Ectodermal cell (in vitro differentiated cells): ENCODE data around the gene ARHGDIG.
"Not testable (repeated sequence)": the region's sequence is repeated elsewhere in the genome, so short reads cannot be mapped to it uniquely, and the experiment has no call there.

Source experiments
- H3K27ac ChIP-seq: 2 replicates; pipeline ENCODE4 v1.7.0; 2013; ENCODE audit warnings: mild to moderate bottlenecking, low read depth, low read length; ENCODE audit not compliant: insufficient read depth, poor library complexity, severe bottlenecking
- H3K27me3 ChIP-seq: 2 replicates; pipeline ENCODE4 v1.7.0; 2013; ENCODE audit warnings: mild to moderate bottlenecking, low read length; ENCODE audit not compliant: insufficient read depth, control insufficient read depth, poor library complexity, severe bottlenecking
- H3K36me3 ChIP-seq: one replicate; pipeline ENCODE4 v1.7.0; 2013; ENCODE audit warnings: low read length; ENCODE audit not compliant: control insufficient read depth, insufficient read depth
- H3K4me1 ChIP-seq: one replicate; pipeline ENCODE4 v1.7.0; 2013; ENCODE audit warnings: low read length; ENCODE audit not compliant: control insufficient read depth, insufficient read depth
- H3K4me3 ChIP-seq: 2 replicates; pipeline ENCODE4 v1.7.0; 2013; ENCODE audit warnings: low read depth, low read length, control low read depth; ENCODE audit not compliant: insufficient read depth
- H3K9me3 ChIP-seq: 2 replicates; pipeline ENCODE4 v1.7.0; 2013; ENCODE audit warnings: mild to moderate bottlenecking, low read length, moderate library complexity; ENCODE audit not compliant: control insufficient read depth
- WGBS, 2 experiments: methylation state at CpG; one replicate each; pipeline ENCODE4 v1.1.7; 2013; ENCODE audit warnings: missing lambda C conversion rate in 2 of 2; 5-methylcytosine and 5-hydroxymethylcytosine counted together

The ARHGDIG gene

DNA sequence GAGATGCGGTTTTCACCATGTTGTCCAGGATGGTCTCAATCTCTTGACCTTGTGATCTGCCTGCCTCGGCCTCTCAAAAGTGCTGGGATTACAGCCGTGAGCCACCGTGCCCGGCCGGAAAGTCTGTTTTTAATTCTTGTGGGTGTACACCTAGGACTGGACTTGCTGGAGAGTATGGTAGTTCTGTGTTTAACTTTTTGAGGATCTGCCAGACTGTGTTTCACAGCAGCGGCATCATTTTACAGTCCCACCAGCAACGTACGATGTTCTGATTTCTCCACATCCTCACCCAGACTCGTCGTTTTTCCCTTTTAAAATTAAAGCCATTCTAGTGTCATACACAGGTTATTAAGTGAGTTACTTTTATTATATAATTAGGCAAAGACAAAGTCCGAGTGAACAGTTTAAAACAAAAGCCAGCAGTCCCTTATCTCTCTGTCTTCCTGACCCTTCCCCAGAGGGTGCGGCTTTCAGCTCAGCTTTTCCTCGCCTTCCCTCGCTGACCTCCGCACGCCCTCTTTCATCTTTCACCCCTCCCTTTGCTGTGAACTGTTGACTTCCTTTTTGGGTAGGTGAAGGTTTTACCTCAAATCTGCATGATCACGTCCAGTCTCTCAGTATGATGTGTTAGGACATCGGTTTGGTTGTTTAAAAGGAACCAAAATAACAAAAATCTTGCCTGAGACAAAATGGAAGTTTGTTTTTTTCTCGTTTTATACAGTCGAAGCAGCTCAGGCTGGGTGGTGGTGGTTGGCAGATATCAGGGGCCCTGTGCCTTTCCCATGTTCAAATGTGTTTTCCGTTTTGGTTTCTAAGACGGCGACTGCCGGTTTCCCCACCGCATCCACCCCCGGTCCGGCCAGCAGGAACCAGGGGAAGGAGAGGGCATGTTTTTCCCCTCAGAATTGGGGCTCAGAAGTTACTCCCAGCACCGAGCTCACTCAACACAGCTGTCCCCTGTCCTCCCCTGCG is 27.7 kb upstream of the ARHGDIG start:
- 94 to 96% methylated on average over 28 to 30 of the region's 30 CpGs for WGBS, 2 experiments
- H3K36me3 ChIP-seq: peaks cover 2% of the 10 kb centered on the region
- no peak overlapping the region for H3K27ac ChIP-seq

DNA sequence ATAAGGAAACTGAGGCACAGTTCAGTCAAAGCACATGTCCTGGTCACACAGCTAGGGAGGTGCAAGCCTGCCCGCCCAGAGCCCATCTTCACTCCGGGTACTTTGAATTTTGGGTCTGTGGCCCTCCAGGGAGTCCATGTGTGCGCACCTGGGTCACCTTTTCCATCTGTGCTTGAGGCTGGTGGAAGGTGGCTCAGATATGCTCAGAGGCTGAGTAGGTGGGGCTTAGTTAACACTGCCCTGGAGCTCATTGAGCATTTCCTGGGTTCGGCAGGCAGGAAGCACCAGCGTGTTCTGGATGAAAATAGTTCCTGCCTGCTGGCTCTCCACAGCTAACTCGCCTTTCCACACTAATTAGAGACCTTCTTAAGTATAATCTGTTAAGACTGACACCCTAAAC is 26.6 kb upstream of the ARHGDIG start:
- WGBS, 2 experiments: 92 to 95% methylated on average over 6 of the region's 6 CpGs

More for the DNA sequence above, 27.7 kb upstream of the ARHGDIG start:
- Histone ChIP-seq H3K4me3 (no peak overlapping the region), H3K4me1 (no peaks in the 10 kb centered on the region), H3K9me3 (no peaks in the 10 kb centered on the region), H3K27me3 (no peaks in the 10 kb centered on the region)

DNA sequence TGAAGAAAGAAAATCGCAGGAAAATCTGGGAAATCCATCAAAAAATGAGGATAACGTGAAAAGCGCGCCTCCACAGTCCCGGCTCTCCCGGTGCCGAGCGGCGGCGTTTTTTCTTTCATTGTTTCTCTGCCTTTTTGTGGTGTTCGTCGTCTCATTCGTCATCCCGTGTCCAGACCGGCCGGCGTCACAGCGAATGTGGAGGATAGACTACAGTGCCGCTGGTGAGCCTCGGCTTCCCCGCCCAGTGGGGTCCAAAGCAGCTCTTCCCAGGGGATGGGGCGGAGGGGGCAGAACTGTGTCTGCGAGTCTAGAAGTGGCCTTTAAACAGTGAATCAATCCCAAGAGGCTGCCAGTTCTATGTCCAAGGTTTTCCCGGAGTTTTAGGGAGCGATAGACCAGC is 25.9 kb upstream of the ARHGDIG start:
- no peak overlapping the region for H3K27ac ChIP-seq
- no peaks in the 10 kb centered on the region for H3K9me3 ChIP-seq
- no peaks in the 10 kb centered on the region for H3K27me3 ChIP-seq
- H3K36me3 ChIP-seq: peaks cover 2% of the 10 kb centered on the region
- no peaks in the 10 kb centered on the region for H3K4me1 ChIP-seq
- 94 to 95% methylated on average over 25 of the region's 25 CpGs for WGBS, 2 experiments
- no peak overlapping the region for H3K4me3 ChIP-seq

More for the DNA sequence above, 26.6 kb upstream of the ARHGDIG start:
- Histone ChIP-seq H3K4me1 (no peaks in the 10 kb centered on the region), H3K36me3 (peaks cover 2% of the 10 kb centered on the region), H3K4me3 (no peak overlapping the region), H3K27me3 (no peaks in the 10 kb centered on the region), H3K27ac (no peak overlapping the region), H3K9me3 (no peaks in the 10 kb centered on the region)

DNA sequence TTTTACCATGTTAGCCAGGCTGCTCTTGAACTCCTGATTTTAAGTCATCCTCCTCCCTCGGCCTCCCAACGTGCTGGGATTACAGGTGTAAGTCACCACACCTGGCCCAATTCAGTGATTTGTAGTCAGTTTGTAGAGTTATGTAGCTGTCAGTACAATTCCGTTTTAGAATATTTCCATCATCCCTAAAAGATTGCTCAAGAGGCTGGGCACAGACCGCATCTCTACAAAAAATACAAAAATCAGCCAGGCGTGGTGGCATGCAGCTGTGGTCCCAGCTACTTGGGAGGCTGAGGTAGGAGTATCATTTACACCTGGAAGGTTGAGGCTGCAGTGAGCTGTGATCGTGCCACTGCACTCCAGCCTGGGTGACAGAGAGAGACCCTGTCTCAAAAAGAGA is 25.2 kb upstream of the ARHGDIG start:
- Histone ChIP-seq H3K4me1 (no peaks in the 10 kb centered on the region), H3K36me3 (peaks cover 2% of the 10 kb centered on the region), H3K9me3 (no peaks in the 10 kb centered on the region), H3K27ac (no peak overlapping the region), H3K27me3 (no peaks in the 10 kb centered on the region), H3K4me3 (no peak overlapping the region)
- 95 to 96% methylated on average over 6 of the region's 6 CpGs for WGBS, 2 experiments

DNA sequence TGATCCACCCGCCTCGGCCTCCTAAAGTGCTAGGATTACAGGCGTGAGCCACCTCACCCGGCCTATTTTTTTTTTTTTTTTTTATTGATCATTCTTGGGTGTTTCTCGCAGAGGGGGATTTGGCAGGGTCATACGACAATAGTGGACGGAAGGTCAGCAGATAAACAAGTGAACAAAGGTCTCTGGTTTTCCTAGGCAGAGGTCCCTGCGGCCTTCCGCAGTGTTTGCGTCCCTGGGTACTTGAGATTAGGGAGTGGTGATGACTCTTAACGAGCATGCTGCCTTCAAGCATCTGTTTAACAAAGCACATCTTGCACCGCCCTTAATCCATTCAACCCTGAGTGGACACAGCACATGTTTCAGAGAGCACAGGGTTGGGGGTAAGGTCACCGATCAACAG is 22.3 kb upstream of the ARHGDIG start:
- H3K9me3 ChIP-seq, H3K27ac ChIP-seq, H3K27me3 ChIP-seq, H3K4me3 ChIP-seq, H3K4me1 ChIP-seq: not testable (repeated sequence)
- H3K36me3 ChIP-seq: peaks cover 12% of the 10 kb centered on the region
- WGBS, 2 experiments: 96 to 100% methylated on average over 8 of the region's 13 CpGs

DNA sequence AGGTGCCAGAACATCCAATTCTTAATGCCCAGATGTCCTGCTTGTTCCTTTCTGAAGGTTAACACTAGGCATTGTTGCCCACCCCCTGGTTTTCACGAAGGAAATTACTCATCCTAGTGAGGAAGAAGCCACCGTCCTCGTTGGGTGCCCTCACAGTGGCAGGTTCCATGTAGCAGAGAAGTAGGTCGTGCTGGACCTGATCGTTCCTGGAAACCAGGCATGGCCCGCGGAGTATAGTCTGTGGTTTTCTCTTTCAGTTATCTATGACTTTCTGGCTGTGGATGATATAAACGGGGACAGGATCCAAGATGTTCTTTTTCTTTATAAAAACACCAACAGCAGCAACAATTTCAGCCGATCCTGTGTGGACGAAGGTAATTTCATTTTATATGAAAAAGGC is 21.2 kb upstream of the ARHGDIG start:
- Histone ChIP-seq H3K27me3 (no peaks in the 10 kb centered on the region), H3K4me1 (no peaks in the 10 kb centered on the region), H3K36me3 (peaks cover 17% of the 10 kb centered on the region), H3K27ac (no peak overlapping the region), H3K9me3 (no peaks in the 10 kb centered on the region), H3K4me3 (no peak overlapping the region)
- 94 to 96% methylated on average over 9 to 10 of the region's 10 CpGs for WGBS, 2 experiments

DNA sequence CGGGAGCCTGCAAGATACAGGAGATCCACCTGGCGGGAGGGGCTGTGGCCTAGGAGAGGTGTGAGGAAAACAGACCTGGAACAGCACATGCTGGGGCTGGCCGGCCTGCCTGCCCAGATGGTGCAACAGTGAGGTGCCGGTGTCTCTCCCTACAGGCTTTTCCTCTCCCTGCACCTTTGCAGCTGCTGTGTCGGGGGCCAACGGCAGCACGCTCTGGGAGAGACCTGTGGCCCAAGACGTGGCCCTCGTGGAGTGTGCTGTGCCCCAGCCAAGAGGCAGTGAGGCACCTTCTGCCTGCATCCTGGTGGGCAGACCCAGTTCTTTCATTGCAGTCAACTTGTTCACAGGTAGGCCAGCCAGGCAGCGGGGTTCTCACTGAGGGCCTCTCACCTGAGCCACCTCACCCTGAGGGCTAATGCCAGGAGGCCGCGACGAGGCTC is 20.6 kb upstream of the ARHGDIG start:
- Histone ChIP-seq H3K4me3 (no peak overlapping the region), H3K36me3 (peaks cover 17% of the 10 kb centered on the region), H3K27ac (no peak overlapping the region), H3K9me3 (no peaks in the 10 kb centered on the region), H3K27me3 (no peaks in the 10 kb centered on the region), H3K4me1 (no peaks in the 10 kb centered on the region)
- 91 to 92% methylated on average over 13 of the region's 13 CpGs for WGBS, 2 experiments

DNA sequence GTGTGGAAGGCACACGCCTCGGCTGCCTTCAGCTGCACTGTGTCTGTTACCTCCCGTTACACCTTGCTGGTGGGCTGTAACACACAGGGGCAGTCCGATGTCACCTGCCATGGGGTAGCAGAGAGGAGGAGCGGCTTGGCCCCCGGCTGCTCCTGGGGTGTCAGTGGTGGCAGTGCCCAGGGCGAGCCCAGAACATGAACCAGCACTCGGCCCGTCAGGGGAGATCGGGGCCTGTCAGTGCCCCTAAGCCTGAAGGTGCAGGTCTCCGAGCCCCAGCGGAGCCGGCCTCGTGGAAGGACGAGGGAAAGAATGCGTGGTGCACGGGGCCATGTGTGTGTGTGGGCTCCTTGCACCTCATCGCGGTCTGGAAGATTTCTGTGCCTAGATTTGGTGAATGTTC is 20.1 kb upstream of the ARHGDIG start:
- WGBS, 2 experiments: 96 to 97% methylated on average over 19 of the region's 19 CpGs
- peaks cover 20% of the 10 kb centered on the region for H3K36me3 ChIP-seq

DNA sequence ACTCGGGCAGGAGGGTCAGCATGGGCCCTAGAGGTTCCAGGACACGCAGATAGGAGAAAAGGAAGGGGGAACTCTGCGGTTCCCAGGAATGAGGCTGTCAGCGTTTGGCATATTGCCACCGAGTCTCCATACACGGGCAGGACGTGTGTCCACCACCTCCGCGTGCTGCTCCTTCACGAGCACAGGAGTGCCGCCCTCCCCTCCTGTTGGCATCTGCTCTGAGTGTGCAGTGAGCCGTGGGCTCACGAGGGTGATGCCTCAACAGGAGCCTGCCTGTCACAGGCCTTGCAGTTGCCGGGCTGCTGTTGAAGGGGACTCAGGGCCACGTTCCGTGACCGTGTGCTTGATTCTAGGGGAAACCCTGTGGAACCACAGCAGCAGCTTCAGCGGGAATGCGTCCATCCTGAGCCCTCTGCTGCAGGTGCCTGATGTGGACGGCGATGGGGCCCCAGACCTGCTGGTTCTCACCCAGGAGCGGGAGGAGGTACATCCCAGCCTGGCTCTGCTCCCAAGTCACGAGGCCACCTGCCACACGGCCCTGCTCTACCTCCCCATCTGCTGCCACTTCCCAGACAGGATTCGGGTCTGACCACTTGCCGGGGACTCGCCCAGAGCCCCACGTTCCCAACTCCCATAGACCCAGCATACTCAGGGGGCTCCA is 19.2 kb upstream of the ARHGDIG start:
- Histone ChIP-seq H3K4me3 (no peak overlapping the region), H3K4me1 (no peaks in the 10 kb centered on the region), H3K27me3 (no peaks in the 10 kb centered on the region), H3K27ac (no peak overlapping the region), H3K36me3 (peaks cover 20% of the 10 kb centered on the region), H3K9me3 (no peaks in the 10 kb centered on the region)
- WGBS, 2 experiments: 96% methylated on average over 28 of the region's 28 CpGs

More for the DNA sequence above, 20.1 kb upstream of the ARHGDIG start:
- no peaks in the 10 kb centered on the region for H3K4me1 ChIP-seq
- no peak overlapping the region for H3K27ac ChIP-seq
- H3K9me3 ChIP-seq: no peaks in the 10 kb centered on the region
- no peak overlapping the region for H3K4me3 ChIP-seq
- H3K27me3 ChIP-seq: no peaks in the 10 kb centered on the region

DNA sequence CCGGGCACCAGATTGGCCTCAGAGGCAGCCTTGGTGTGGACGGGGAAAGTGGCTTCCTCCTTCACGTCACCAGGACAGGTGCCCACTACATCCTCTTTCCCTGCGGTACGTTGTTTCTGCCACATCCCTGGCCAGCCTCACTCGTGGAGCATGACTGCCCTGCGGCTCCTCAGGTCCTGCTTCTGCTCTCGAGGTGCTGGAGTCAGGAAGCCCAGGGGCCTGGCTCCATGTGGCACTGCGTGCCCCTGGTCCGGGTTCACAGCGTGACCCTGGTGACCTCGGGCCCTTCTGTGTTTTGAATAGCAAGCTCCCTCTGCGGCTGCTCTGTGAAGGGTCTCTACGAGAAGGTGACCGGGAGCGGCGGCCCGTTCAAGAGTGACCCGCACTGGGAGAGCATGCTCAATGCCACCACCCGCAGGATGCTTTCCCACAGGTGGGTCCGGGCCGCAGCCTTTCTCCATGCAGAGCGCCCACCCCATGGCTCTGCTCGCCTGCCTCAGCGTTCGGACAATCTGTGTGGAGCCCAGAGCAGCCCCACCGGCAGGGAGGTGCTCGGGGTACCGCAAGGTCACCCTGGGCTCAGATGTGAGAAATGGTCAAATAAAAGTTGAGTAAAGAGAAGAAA is 18.2 kb upstream of the ARHGDIG start:
- H3K4me1 ChIP-seq: no peaks in the 10 kb centered on the region
- no peaks in the 10 kb centered on the region for H3K9me3 ChIP-seq
- no peak overlapping the region for H3K4me3 ChIP-seq
- H3K27ac ChIP-seq: no peak overlapping the region
- H3K27me3 ChIP-seq: no peaks in the 10 kb centered on the region
- WGBS, 2 experiments: 96 to 97% methylated on average over 29 of the region's 29 CpGs
- H3K36me3 ChIP-seq: peaks cover 17% of the 10 kb centered on the region
